Dedifferentiated amniotic fluid mesenchymal stem cell (primary cell): ENCODE measurements around the gene ZNF648.
"Not testable (repeated sequence)": the region's sequence is repeated elsewhere in the genome, so short reads cannot be mapped to it uniquely, and the experiment has no call there.

Experiments
- DNase-seq: peaks from one replicate; pipeline ENCODE4 v3.0.0-alpha.2; 2016; ENCODE audit errors: extremely low spot score

The ZNF648 gene

GRCh38 chr1:182061594-182061993 is at the start of gene ZNF648:
Gene ZNF648, minus strand, starts transcription at chr1:182061712. Its CDS starts 3,702 bp downstream, at chr1:182058010.
- no peak for DNase-seq

DNA sequence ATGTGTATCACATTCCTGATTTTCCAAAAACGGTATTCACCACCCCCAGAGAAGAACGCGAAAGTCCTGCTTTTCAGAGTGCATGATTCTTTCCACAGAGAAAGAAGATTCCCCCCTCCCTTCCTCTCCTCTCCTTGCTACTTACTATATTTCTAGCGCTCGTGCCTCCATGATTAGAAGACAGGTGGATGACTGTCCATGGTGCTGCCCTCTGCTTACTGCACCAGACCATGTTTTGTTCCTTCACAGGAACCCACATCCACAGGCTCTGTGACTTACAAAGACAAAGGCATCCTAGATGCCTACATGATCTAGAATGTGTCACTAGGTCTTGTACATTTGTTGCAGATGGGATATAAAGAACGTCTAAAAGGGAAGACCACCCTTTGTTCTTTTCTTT is 49.1 kb upstream of the ZNF648 start:
- DNase-seq = no peak

GRCh38 chr1:182109771-182110170 is 48.3 kb upstream of the ZNF648 start:
- no peak for DNase-seq

DNA sequence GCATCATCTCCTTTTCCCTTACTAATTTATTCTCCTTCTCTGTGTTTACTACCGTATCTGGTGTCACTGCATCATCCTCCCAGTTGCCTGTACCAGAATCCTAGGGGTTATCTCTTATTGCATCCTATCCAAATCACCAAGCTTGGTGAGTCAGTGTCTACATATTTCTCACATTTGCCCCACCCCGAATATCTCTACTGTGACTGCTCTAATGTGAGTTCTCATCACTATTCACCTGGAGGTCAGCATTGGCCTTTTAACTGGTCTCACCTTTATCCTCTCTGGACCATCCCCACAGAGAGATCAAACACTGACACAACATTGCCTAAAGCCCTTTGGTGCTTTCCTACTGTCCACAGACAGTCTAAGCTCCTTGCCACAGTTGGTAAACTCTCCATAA is 45.7 kb upstream of the ZNF648 start:
- no peak for DNase-seq

DNA sequence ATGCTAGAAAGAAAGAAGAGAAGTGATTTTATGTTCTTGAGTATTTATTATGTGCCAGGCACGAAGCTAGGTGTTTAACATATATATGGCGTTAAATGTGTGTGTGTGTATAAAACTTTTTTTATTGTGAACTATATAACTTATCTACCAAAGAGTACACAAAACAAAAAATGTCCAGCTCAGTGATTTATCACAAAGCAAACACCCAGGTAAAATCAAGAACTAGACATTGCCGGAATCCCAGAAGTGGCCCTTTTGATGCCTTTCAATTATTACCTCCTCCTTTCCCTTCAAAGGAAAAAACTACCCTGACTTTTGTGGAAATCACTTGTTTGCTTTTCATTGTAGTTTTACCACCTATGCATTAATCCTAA is 40.5 kb upstream of the ZNF648 start:
- no peak for DNase-seq

DNA sequence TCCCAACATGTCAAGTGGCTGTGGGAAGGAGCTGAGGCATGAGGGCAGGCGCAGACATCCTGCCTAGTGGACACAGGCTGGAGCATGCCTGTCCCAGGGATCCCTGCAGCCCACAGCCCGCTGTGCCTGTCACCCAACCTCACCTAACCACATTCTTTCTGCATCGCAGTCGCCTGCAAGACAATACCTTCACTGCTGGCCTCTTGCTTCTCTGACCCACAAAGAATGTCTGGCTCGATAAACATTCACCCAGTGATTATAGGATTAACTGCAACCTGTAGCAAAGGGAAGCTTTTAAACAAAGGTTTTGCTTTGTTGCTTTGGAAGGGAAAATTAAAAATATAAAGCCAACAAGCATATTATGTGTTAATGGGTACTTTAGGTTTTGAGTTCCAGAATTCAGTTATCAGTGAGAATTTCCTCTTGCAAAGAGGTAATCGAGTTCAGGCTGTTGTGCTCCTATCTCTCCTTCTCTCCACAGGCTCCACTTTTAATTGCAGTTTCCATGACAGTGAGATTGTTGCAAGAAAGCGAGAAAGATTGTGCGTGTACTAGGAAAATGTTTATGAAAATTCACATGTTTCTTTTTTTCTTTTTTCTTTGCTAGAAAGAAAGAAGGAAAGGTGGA is 40.0 kb upstream of the ZNF648 start:
- DNase-seq = no peak

- no peak for DNase-seq
These were observed 36.8 kb upstream of the ZNF648 start for GRCh38 chr1:182098301-182098700.

GRCh38 chr1:182095946-182096345 is 34.4 kb upstream of the ZNF648 start:
- no peak for DNase-seq

GRCh38 chr1:182094514-182095005 is 33.0 kb upstream of the ZNF648 start:
- not testable (repeated sequence) for DNase-seq

- DNase-seq = no peak
These were observed 32.3 kb upstream of the ZNF648 start for GRCh38 chr1:182093781-182094180.

GRCh38 chr1:182092336-182092735 is 30.8 kb upstream of the ZNF648 start:
- DNase-seq = peak; percentile 17

DNA sequence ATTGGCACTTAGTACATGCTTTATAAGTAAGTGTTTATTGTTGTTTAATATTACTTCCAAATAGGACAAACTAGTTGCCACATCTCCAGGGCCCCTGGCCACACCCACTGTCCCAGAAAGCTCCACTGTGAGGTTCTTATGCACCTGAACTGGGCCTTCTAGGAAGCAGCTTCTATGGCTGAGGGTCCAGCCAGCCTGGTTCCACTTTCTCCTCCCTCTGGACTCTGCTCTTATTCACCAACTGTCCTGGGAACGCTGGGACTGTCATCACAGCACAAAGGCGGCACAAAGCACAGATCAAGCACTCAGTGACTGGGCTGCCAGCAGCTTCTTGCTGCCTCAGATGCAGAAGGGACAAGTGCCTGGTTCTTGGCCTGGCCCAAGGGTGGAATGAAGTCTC is 29.6 kb upstream of the ZNF648 start:
- no peak for DNase-seq

GRCh38 chr1:182087719-182088350 is 26.3 kb upstream of the ZNF648 start:
- DNase-seq = no peak

- DNase-seq = no peak
These were observed 25.8 kb upstream of the ZNF648 start for GRCh38 chr1:182087304-182087703.

DNA sequence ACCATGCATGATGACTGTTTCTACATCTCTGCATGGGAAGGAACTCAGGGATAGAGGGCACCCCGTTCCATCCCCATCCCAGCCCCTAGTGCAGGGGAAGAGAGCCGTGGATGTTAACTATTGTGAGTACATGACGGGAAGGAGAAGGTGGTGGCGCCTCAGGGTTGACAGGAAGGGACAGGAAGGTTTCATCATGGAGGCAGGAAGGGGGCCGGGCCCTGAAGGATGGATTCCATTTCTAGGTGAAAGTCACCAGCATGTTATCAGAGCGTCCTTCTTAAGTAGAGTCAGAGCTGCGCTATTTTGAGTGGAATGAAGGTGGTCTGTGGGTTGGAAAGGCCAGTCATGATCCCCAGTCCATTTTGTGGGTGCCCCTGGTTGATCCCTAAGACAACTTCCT is 25.1 kb upstream of the ZNF648 start:
- no peak for DNase-seq

DNA sequence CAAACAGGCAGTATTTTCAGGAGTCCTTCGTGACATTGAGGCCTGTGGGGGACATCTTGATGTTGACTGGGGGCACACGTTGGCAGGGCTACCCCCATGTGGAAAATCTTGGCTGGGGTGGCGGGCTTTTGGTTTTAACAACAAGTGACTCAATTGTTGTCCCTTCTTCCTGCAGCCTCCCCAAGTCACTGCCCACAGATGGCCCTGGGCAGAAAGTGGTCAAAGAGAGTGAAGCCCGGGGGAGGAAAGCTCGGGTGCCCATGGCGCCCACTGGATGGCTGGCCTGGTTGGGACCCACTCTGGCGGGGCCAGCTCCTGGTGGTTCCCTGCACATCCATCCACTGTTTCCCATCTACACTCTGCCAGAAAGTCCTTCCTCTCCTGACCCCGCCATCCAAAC is 24.6 kb upstream of the ZNF648 start:
- DNase-seq = no peak

DNA sequence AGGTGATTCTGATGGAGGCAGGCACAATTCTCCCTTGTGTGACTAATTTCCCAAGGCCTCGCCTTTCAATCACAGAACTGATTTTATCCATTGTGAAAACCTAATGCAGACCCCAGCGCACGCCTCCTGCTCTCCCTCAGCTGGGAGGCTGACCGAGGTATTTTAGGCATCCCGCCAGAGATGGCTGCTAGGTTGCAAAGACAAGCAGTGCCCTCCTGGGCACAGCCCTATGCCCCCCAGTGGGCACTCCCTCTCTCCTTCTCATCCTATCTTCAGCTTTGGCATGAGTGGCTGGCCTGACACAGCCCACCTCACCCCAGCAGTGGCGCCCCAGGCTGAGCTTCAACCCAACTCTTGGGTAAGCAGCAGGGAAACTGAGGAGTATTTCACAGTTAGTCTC is 24.2 kb upstream of the ZNF648 start:
- DNase-seq = no peak

GRCh38 chr1:182084487-182085316 is 23.2 kb upstream of the ZNF648 start:
- DNase-seq = peak; percentile 82

GRCh38 chr1:182083851-182084486 is 22.5 kb upstream of the ZNF648 start:
- no peak for DNase-seq

DNA sequence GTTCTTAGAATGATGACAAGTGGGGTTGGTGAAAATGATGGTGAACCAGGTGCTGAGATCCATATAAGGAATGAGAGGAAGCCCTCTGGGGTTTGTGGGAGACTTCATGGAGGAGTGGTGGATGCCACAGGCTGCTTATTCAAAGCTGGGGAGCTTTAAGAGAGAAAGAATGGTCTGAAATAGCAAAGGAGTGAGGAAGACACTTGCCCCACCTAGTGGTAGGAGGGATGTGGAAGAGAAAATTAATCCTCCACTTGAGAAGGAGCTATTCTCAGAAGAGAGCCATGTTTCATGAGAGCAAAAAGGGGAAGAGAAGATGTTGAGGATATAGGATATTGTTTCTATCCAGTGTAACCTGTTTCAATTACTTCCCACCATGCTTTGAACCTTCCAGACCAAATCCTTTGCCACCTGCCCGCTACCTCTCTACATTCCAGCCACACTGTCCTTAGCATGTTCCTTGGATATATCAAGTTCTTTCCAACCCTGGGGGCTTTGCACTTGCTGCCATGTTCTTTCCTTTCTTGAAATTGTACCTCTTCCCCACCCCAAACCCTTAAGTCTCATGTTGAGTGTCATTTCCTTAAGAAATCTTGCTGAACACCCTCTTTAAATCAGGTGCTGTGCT is 19.6 kb upstream of the ZNF648 start:
- DNase-seq = no peak

DNA sequence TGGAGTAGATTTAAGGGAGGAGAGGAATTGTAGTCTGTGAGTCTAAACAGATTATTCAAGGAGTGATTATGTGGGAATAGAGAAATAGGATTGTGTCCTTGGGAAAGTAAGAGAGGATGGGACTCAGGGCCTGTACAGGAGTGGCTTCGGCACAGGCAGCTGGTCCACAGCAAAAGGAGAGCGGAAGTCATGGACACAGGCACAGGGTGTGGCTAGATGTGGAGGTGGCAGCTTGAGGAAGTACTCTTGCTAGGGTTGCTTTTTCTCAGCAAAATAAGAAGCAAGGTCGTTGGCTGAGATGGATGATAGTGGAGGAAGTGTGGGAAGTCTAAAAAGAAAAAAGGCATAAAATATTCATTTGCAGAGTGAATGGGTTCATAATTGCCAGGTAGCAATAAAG is 18.5 kb upstream of the ZNF648 start:
- DNase-seq = no peak

GRCh38 chr1:182071924-182072323 is 10.4 kb upstream of the ZNF648 start:
- DNase-seq = no peak
